HG03103 (cell line): ENCODE data around the gene ZNF701.
A peak's percentile ranks its signal among the peaks of the same experiment; 100 is the strongest.
"Not testable (repeated sequence)": the region's sequence is repeated elsewhere in the genome, so short reads cannot be mapped to it uniquely, and the experiment has no call there.

ENCODE experiments used
- ATAC-seq: cut with Tn5 transposase; IDR thresholded peaks from one replicate; pipeline ENCODE4 v1.9.1; 2021; ENCODE audit warnings: low read depth; ENCODE audit not compliant: unreplicated experiment

ZNF701 gene

GRCh38 chr19:52570000-52570861, at the start of gene ZNF701:
ZNF701 (plus strand) TSS chr19:52570287; CDS start chr19:52574148, 3,861 bp downstream.
- ATAC-seq = peak; percentile 84

- no peak for ATAC-seq
These were observed 47.5 kb upstream of the ZNF701 start for GRCh38 chr19:52522551-52522950.

- ATAC-seq = no peak
These were observed 46.0 kb upstream of the ZNF701 start for GRCh38 chr19:52524086-52524485.

- peak; percentile 71 for ATAC-seq
These were observed 42.7 kb upstream of the ZNF701 start, which contains the start of gene ZNF808 for GRCh38 chr19:52527134-52527955. ZNF808 (plus strand) TSS chr19:52527668; CDS start chr19:52543285, 15,617 bp downstream.

GRCh38 chr19:52527956-52528351, 42.1 kb upstream of the ZNF701 start:
- no peak for ATAC-seq

- ATAC-seq = no peak
These were observed 37.6 kb upstream of the ZNF701 start for GRCh38 chr19:52532480-52532879.

GRCh38 chr19:52533901-52534300, 36.2 kb upstream of the ZNF701 start:
- no peak for ATAC-seq

- ATAC-seq = not testable (repeated sequence)
These were observed 34.7 kb upstream of the ZNF701 start for GRCh38 chr19:52535385-52535770.

- ATAC-seq = peak; percentile 86
These were observed 34.2 kb upstream of the ZNF701 start for GRCh38 chr19:52535771-52536447.

- peak; percentile 25 for ATAC-seq
These were observed 33.7 kb upstream of the ZNF701 start for GRCh38 chr19:52536448-52536800.

- not testable (repeated sequence) for ATAC-seq
These were observed 31.3 kb upstream of the ZNF701 start for GRCh38 chr19:52538815-52539214.

- ATAC-seq = not testable (repeated sequence)
These were observed 28.9 kb upstream of the ZNF701 start for GRCh38 chr19:52541176-52541575.

- ATAC-seq = no peak
These were observed 28.5 kb upstream of the ZNF701 start for GRCh38 chr19:52541608-52542007.

- not testable (repeated sequence) for ATAC-seq
These were observed 27.5 kb upstream of the ZNF701 start for GRCh38 chr19:52542541-52542940.

GRCh38 chr19:52542984-52543664, 27.0 kb upstream of the ZNF701 start:
- ATAC-seq = no peak

GRCh38 chr19:52554216-52554971, 15.7 kb upstream of the ZNF701 start:
- no peak for ATAC-seq

GRCh38 chr19:52557231-52557995, 12.7 kb upstream of the ZNF701 start:
- no peak for ATAC-seq

GRCh38 chr19:52558732-52559445, 11.2 kb upstream of the ZNF701 start:
- not testable (repeated sequence) for ATAC-seq
